Adrenal gland (tissue), 5 donors: Measurements from ENCODE around the gene CDC42.

Experiments
- CTCF ChIP-seq, 6 experiments: fragments of 450-650 bp in 4 of 6; fragments of 200-600 bp in 2 of 6; sonication (generic) in 1 of 6; IDR thresholded peaks; 1 replicate in 5 of 6; 2 replicates in 1 of 6; pipeline versions ENCODE4 v1.5.1 to v1.8.0; 2016 to 2021; ENCODE audit warnings: antibody characterized with exemption in 6 of 6, mild to moderate bottlenecking in 2 of 6, moderate library complexity in 1 of 6
- POLR2A ChIP-seq, 2 donors: fragments of 450-650 bp; IDR thresholded peaks; one replicate each; pipeline ENCODE4 v1.6.1; 2017; ENCODE audit warnings: antibody characterized with exemption in 2 of 2, mild to moderate bottlenecking in 2 of 2, moderate library complexity in 1 of 2
- donor health status: DM: no; HTN: no; CAD: no.

- TF ChIP-seq CTCF (IDR thresholded peaks at IDR 0.05), result no peak
- no peak for TF ChIP-seq POLR2A (IDR thresholded peaks at IDR 0.05)
These were observed 54.6 kb downstream of the CDC42 start for GRCh38 chr1:22107126-22107525.
